IMR-90 (cell line): ENCODE data around the gene RERE. TPM values are rescaled to one million over a fixed set of nuclear protein-coding genes. Genes with fewer than 3 reads are reported as not detected.

ENCODE experiments used
- ATAC-seq: fragments of 200-7000 bp; cut with Tn5 transposase; 2 replicates; pipeline ENCODE4 v1.9.1; 2020; ENCODE audit warnings: low read depth, mild to moderate bottlenecking, moderate library complexity
- BruUV-seq: library from RNA; stranded (reverse); fragments of 400-500 nt; replicated peaks from 2 replicates; lab custom pipeline; 2021; lab: Mats Ljungman, UMichigan
- CTCF ChIA-PET: fragments of 300-600 bp; formaldehyde crosslinking; extraction: SDS; loops from one replicate; lab custom pipeline; 2021; ENCODE audit warnings: antibody characterized with exemption; lab: Yijun Ruan, JAX
- POLR2A ChIA-PET: fragments of 300-600 bp; sonication (Branson Sonifier 250); formaldehyde crosslinking; loops from one replicate; lab custom pipeline; 2022; ENCODE audit warnings: antibody characterized with exemption; ENCODE audit not compliant: unreplicated experiment; lab: Charles Lee
- DNase-seq: peaks from one replicate; pipeline ENCODE4 v3.0.0; 2013
- H2AFZ ChIP-seq: replicated peaks from 2 replicates; pipeline ENCODE3; 2013; ENCODE audit warnings: low read length, mild to moderate bottlenecking; ENCODE audit not compliant: poor library complexity
- H2AK5ac ChIP-seq: 2 replicates; pipeline ENCODE4 v1.6.1; 2013; ENCODE audit warnings: low read depth, low read length, inconsistent platforms
- H2AK9ac ChIP-seq: replicated peaks from 2 replicates; pipeline ENCODE3; 2013; ENCODE audit warnings: mild to moderate bottlenecking, low read depth, low read length, moderate library complexity; ENCODE audit not compliant: poor library complexity
- H2BK120ac ChIP-seq: 2 replicates; pipeline ENCODE4 v1.6.1; 2013; ENCODE audit warnings: low read depth, low read length, inconsistent platforms
- H2BK15ac ChIP-seq: 3 replicates; pipeline ENCODE4 v1.6.1; 2013; ENCODE audit warnings: low read depth, low read length, inconsistent platforms
- H2BK20ac ChIP-seq: 2 replicates; pipeline ENCODE4 v1.6.1; 2013; ENCODE audit warnings: low read depth, mild to moderate bottlenecking, inconsistent platforms, low read length, moderate library complexity
- H2BK5ac ChIP-seq: 2 replicates; pipeline ENCODE4 v1.6.1; 2013; ENCODE audit warnings: mild to moderate bottlenecking, low read depth, low read length, inconsistent platforms; ENCODE audit not compliant: poor library complexity, severe bottlenecking
- H3K14ac ChIP-seq: replicated peaks from 2 replicates; pipeline ENCODE4 v1.6.1; 2013; ENCODE audit warnings: low read depth, low read length, inconsistent platforms
- H3K18ac ChIP-seq: 2 replicates; pipeline ENCODE4 v1.6.1; 2013; ENCODE audit warnings: low read depth, low read length, control low read depth
- H3K23ac ChIP-seq: 2 replicates; pipeline ENCODE4 v1.6.1; 2013; ENCODE audit warnings: low read depth, low read length, inconsistent platforms
- H3K27ac ChIP-seq: 2 replicates; pipeline ENCODE4 v1.5.1; 2013; ENCODE audit warnings: mild to moderate bottlenecking, control low read depth, low read length; ENCODE audit not compliant: insufficient read depth
- H3K27me3 ChIP-seq: 2 replicates; pipeline ENCODE4 v1.6.1; 2013; ENCODE audit warnings: low read length; ENCODE audit not compliant: control insufficient read depth, insufficient read depth
- H3K36me3 ChIP-seq: 2 replicates; pipeline ENCODE4 v1.6.1; 2013; ENCODE audit warnings: low read length, mixed read lengths; ENCODE audit not compliant: control insufficient read depth, insufficient read depth
- H3K4ac ChIP-seq: 2 replicates; pipeline ENCODE4 v1.6.1; 2013; ENCODE audit warnings: low read depth, low read length, inconsistent platforms
- H3K4me1 ChIP-seq: 2 replicates; pipeline ENCODE4 v1.6.1; 2013; ENCODE audit warnings: low read length, mixed read lengths; ENCODE audit not compliant: control insufficient read depth, insufficient read depth
- H3K4me2 ChIP-seq: 2 replicates; pipeline ENCODE4 v1.6.1; 2013; ENCODE audit warnings: low read depth, mild to moderate bottlenecking, control low read depth, low read length, moderate library complexity
- H3K4me3 ChIP-seq: 2 replicates; pipeline ENCODE4 v1.5.1; 2013; ENCODE audit warnings: low read depth, mild to moderate bottlenecking, control low read depth, low read length, moderate library complexity; ENCODE audit not compliant: insufficient read depth
- H3K56ac ChIP-seq: 2 replicates; pipeline ENCODE4 v1.6.1; 2013; ENCODE audit warnings: low read length, inconsistent platforms; ENCODE audit not compliant: insufficient read depth; ENCODE audit errors: extremely low read depth
- H3K79me1 ChIP-seq, 2 experiments: 2 replicates each; pipeline ENCODE4 v1.6.1; 2013; ENCODE audit warnings: low read length in 2 of 2, inconsistent platforms in 1 of 2, low read depth in 1 of 2
- H3K9ac ChIP-seq: 2 replicates; pipeline ENCODE4 v1.6.1; 2013; ENCODE audit warnings: low read depth, low read length, control low read depth
- H3K9me1 ChIP-seq: 2 replicates; pipeline ENCODE4 v1.6.1; 2013; ENCODE audit warnings: low read length, inconsistent platforms; ENCODE audit not compliant: insufficient read depth
- H3K9me3 ChIP-seq: 2 replicates; pipeline ENCODE4 v1.6.1; 2013; ENCODE audit warnings: low read length; ENCODE audit not compliant: control insufficient read depth, insufficient read depth
- H4K20me1 ChIP-seq: 2 replicates; pipeline ENCODE4 v1.6.1; 2013; ENCODE audit warnings: low read length, inconsistent platforms; ENCODE audit not compliant: insufficient read depth
- H4K5ac ChIP-seq: 2 replicates; pipeline ENCODE4 v1.6.1; 2013; ENCODE audit warnings: mild to moderate bottlenecking, low read depth, low read length, control low read depth
- H4K8ac ChIP-seq, 2 experiments: 2 replicates each; pipeline ENCODE4 v1.6.1; 2013; ENCODE audit warnings: low read depth in 2 of 2, low read length in 2 of 2, control low read depth in 1 of 2, inconsistent platforms in 1 of 2
- H4K91ac ChIP-seq: 2 replicates; pipeline ENCODE4 v1.6.1; 2013; ENCODE audit warnings: low read depth, low read length, inconsistent platforms; ENCODE audit not compliant: insufficient read depth
- CEBPB ChIP-seq: IDR thresholded peaks from 2 replicates; pipeline ENCODE4 v1.6.1; 2012; ENCODE audit warnings: low read depth, low read length, improper control_type of control experiment
- CHD1 ChIP-seq: IDR thresholded peaks from 2 replicates; pipeline ENCODE4 v1.6.1; 2012; ENCODE audit warnings: low read depth, low read length, improper control_type of control experiment
- CTCF ChIP-seq: conservative IDR thresholded peaks from 2 replicates; pipeline ENCODE4 v1.5.1; 2012; ENCODE audit warnings: mild to moderate bottlenecking, low read depth, low read length, improper control_type of control experiment
- FOS ChIP-seq: fragments of 150-350 bp; IDR thresholded peaks from 2 replicates; pipeline ENCODE4 v1.6.1; 2016; ENCODE audit warnings: low read depth, low read length
- MAZ ChIP-seq: IDR thresholded peaks from 2 replicates; pipeline ENCODE4 v1.6.1; 2012; ENCODE audit warnings: low read depth, mild to moderate bottlenecking, low read length, improper control_type of control experiment, moderate library complexity, borderline replicate concordance
- MXI1 ChIP-seq: IDR thresholded peaks from 2 replicates; pipeline ENCODE4 v1.6.1; 2012; ENCODE audit warnings: low read depth, mild to moderate bottlenecking, low read length, moderate library complexity, borderline replicate concordance
- NFE2L2 ChIP-seq: fragments of 150-350 bp; IDR thresholded peaks from 2 replicates; pipeline ENCODE4 v1.6.1; 2016; ENCODE audit warnings: low read depth, mild to moderate bottlenecking, low read length
- RAD21 ChIP-seq: IDR thresholded peaks from 2 replicates; pipeline ENCODE4 v1.6.1; 2012; ENCODE audit warnings: low read length, improper control_type of control experiment
- RFX5 ChIP-seq: IDR thresholded peaks from 2 replicates; pipeline ENCODE4 v1.8.0; 2012; ENCODE audit warnings: low read depth, mild to moderate bottlenecking, low read length, moderate library complexity
- SMC3 ChIP-seq: fragments of 150-350 bp; IDR thresholded peaks from 2 replicates; pipeline ENCODE4 v1.6.1; 2016; ENCODE audit warnings: low read depth, mild to moderate bottlenecking, antibody characterized with exemption, low read length, moderate library complexity
- WGBS, 2 experiments: methylation state at CpG; one replicate each; pipeline versions ENCODE4 v1.1.5 to v1.1.7; 2013; ENCODE audit warnings: missing lambda C conversion rate in 2 of 2; ENCODE audit not compliant: insufficient read length in 1 of 2; ENCODE audit errors: extremely low coverage in 2 of 2; 5-methylcytosine and 5-hydroxymethylcytosine counted together
- dilution Hi-C: fragments of 300-500 bp; cut with HindIII; formaldehyde crosslinking; loops from one replicate; pipeline ENCODE4 v1.14.3; 2018; ENCODE audit warnings: low sequenced_read_pairs; ENCODE audit not compliant: unreplicated experiment
- in situ Hi-C: fragments of 300-500 bp; cut with MboI; formaldehyde crosslinking; loops from 3 replicates; pipeline ENCODE4 v1.14.3; 2019; ENCODE audit warnings: low sequenced_read_pairs, inconsistent platforms, mixed read lengths
- intact Hi-C: fragments of 100-400 bp; cut with micrococcal nuclease; formaldehyde crosslinking; loops from 2 replicates; pipeline ENCODE4 v1.10.0; 2022
- polyA plus RNA-seq, 3 experiments: library from polyadenylated mRNA; depleted of rRNA; stranded (reverse); fragments of >200 nt; gene quantifications; 2 replicates each; pipeline ENCODE4 v1.2.3, GENCODE V29; 2012; ENCODE audit warnings: low replicate concordance in 1 of 3
- total RNA-seq: library from RNA; depleted of rRNA; stranded (reverse); fragments of >200 nt; gene quantifications from 2 replicates; pipeline ENCODE4 v1.2.3, GENCODE V29; 2012
- TF ChIP-seq, protein P1 (sequence below): fragments of 150-350 bp; IDR thresholded peaks from 2 replicates; pipeline ENCODE4 v1.6.1; 2016; ENCODE audit warnings: low read depth, mild to moderate bottlenecking, low read length, moderate library complexity, borderline replicate concordance

RERE gene
- total and polyA plus RNA-seq, 2 of the 4 experiments (the other 2 are of a cell fraction): 11.5 to 25.1 TPM

- no peak for TF ChIP-seq CTCF
Measured at GRCh38 chr1:8602471-8603219, 214.8 kb downstream of the RERE start (continued).

- Histone ChIP-seq H4K91ac (no peak overlapping the region), H4K8ac (no peak overlapping the region), H2AFZ (no peak overlapping the region), H3K14ac (no peak overlapping the region), H3K4me3 (no peak overlapping the region), H2BK20ac (no peak overlapping the region), H3K27ac (no peak overlapping the region), H4K20me1 (peaks cover 52% of the 10 kb centered on the region), H3K23ac (no peak overlapping the region), H4K5ac (no peak overlapping the region), H3K27me3 (no peaks in the 10 kb centered on the region), H3K18ac (no peak overlapping the region), H3K4me2 (no peak overlapping the region), H2AK9ac (no peak overlapping the region), H3K9ac (no peak overlapping the region), H2BK120ac (no peak overlapping the region), H3K9me3 (no peaks in the 10 kb centered on the region), H3K4ac (no peak overlapping the region), H3K56ac (no peak overlapping the region), H3K79me1 (peaks cover 33 to 71% of the 10 kb centered on the region in 2 experiments), H3K36me3 (no peaks in the 10 kb centered on the region; the same call in 1 of the 2 replicates), H2AK5ac (no peak overlapping the region), H3K9me1 (peaks cover 21% of the 10 kb centered on the region), H3K4me1 (peaks cover 24% of the 10 kb centered on the region), H2BK15ac (no peak overlapping the region), H2BK5ac (no peak overlapping the region)
- no peak for ATAC-seq
- DNase-seq: no peak
- intact Hi-C loops: no loop called here
- CTCF ChIA-PET: interaction anchor here (1.1 kb wide), 1 partner anchor 136 kb away, joined by 8 read pairs; no protein-coding TSS in a partner anchor
- POLR2A ChIA-PET: no interaction called here
- BruUV-seq: no TSS peak
- WGBS, 2 experiments: no CpG with 5 or more reads among the region's 1 CpG
- dilution Hi-C loops: no loop called here
- in situ Hi-C loops: no loop called here
- TF ChIP-seq SMC3 (no peak), FOS (no peak), RFX5 (no peak), MAZ (no peak), RAD21 (no peak), CTCF (no peak), NFE2L2 (no peak), CHD1 (no peak), MXI1 (no peak), CEBPB (no peak)
- TF ChIP-seq, protein P1, sequence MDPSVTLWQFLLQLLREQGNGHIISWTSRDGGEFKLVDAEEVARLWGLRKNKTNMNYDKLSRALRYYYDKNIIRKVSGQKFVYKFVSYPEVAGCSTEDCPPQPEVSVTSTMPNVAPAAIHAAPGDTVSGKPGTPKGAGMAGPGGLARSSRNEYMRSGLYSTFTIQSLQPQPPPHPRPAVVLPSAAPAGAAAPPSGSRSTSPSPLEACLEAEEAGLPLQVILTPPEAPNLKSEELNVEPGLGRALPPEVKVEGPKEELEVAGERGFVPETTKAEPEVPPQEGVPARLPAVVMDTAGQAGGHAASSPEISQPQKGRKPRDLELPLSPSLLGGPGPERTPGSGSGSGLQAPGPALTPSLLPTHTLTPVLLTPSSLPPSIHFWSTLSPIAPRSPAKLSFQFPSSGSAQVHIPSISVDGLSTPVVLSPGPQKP: no peak
Measured at GRCh38 chr1:8600336-8600735, 217.1 kb downstream of the RERE start.
